Posterior cingulate gyrus (tissue), 11 donors: ENCODE data around the gene INTS1.
"Not testable (repeated sequence)": the region's sequence is repeated elsewhere in the genome, so short reads cannot be mapped to it uniquely, and the experiment has no call there.

Source experiments
- DNase-seq, 10 donors: peaks; one replicate each; pipeline versions ENCODE4 v3.0.0 to v3.0.0-alpha.2; 2020 to 2021; ENCODE audit warnings: mixed read lengths in 3 of 10
- intact Hi-C: fragments of 100-400 bp; cut with DNase I; formaldehyde crosslinking; loops from one replicate; pipeline ENCODE4 v1.15.1; 2023

INTS1 gene

GRCh38 chr7:1531263-1531978 is 27.2 kb upstream of the INTS1 start:
- peak in 4 of 10 donors; percentile 22 to 88 (median 54) for DNase-seq
- intact Hi-C loops: no loop called here

GRCh38 chr7:1530946-1531262 is 26.7 kb upstream of the INTS1 start:
- intact Hi-C loops: no loop called here
- DNase-seq: no peak

- peak in 1 of 10 donors; percentile 71 for DNase-seq
- intact Hi-C loops: no loop called here
Measured at GRCh38 chr7:1529383-1530116, 25.4 kb upstream of the INTS1 start.

- intact Hi-C loops: no loop called here
- DNase-seq: no peak
Measured at GRCh38 chr7:1526271-1526754, 22.1 kb upstream of the INTS1 start.

GRCh38 chr7:1525409-1525808 is 21.2 kb upstream of the INTS1 start:
- intact Hi-C loops: no loop called here
- DNase-seq: no peak

- intact Hi-C loops: no loop called here
- peak in 2 of 10 donors; percentile 4 to 73 for DNase-seq
Measured at GRCh38 chr7:1523844-1524243, 19.7 kb upstream of the INTS1 start.

- peak in 1 of 10 donors; percentile 4 for DNase-seq
- intact Hi-C loops: no loop called here
Measured at GRCh38 chr7:1523208-1523607, 19.0 kb upstream of the INTS1 start.

- DNase-seq: no peak
- intact Hi-C loops: no loop called here
Measured at GRCh38 chr7:1521456-1521855, 17.3 kb upstream of the INTS1 start.

GRCh38 chr7:1520539-1521234 is 16.5 kb upstream of the INTS1 start:
- intact Hi-C loops: no loop called here
- DNase-seq: peak in 1 of 10 donors; percentile 72

GRCh38 chr7:1519322-1519922 is 15.2 kb upstream of the INTS1 start:
- intact Hi-C loops: not testable (repeated sequence)

GRCh38 chr7:1516586-1517251 is 12.5 kb upstream of the INTS1 start:
- no peak for DNase-seq
- intact Hi-C loops: no loop called here

More at GRCh38 chr7:1519322-1519922, 15.2 kb upstream of the INTS1 start:
- DNase-seq: not testable (repeated sequence)

- intact Hi-C loops, DNase-seq: not testable (repeated sequence)
Measured at GRCh38 chr7:1515509-1515967, 11.3 kb upstream of the INTS1 start.

GRCh38 chr7:1514995-1515401 is 10.8 kb upstream of the INTS1 start:
- DNase-seq: no peak
- intact Hi-C loops: no loop called here

- DNase-seq: no peak
- intact Hi-C loops: no loop called here
Measured at GRCh38 chr7:1514407-1514806, 10.2 kb upstream of the INTS1 start.

- peak in 6 of 10 donors; percentile 12 to 91 (median 56) for DNase-seq
- intact Hi-C loops: no loop called here
Measured at GRCh38 chr7:1513657-1514095, 9.5 kb upstream of the INTS1 start.

GRCh38 chr7:1512781-1513656 is 8.8 kb upstream of the INTS1 start:
- peak; percentile 20 to 95 (median 70) for DNase-seq
- intact Hi-C loops: no loop called here

GRCh38 chr7:1511444-1512422 is 7.5 kb upstream of the INTS1 start:
- DNase-seq: peak in 1 of 10 donors; percentile 3
- intact Hi-C loops: no loop called here

GRCh38 chr7:1510780-1511154 is 6.6 kb upstream of the INTS1 start:
- intact Hi-C loops: no loop called here
- no peak for DNase-seq
